HEK293 (cell line): Measurements from ENCODE around the gene ARAP1.

Source experiments
- EGR2 ChIP-seq: fragments of 450-650 bp; formaldehyde crosslinking; IDR thresholded peaks from 2 replicates; pipeline ENCODE4 v1.5.1; 2016; ENCODE audit warnings: low read depth, missing biosample characterization, missing genetic modification characterization
- GLI2 ChIP-seq: fragments of 450-650 bp; formaldehyde crosslinking; IDR thresholded peaks from 2 replicates; pipeline ENCODE4; 2017; ENCODE audit warnings: missing biosample characterization, missing genetic modification characterization, low read depth, borderline replicate concordance
- GLIS2 ChIP-seq: fragments of 450-650 bp; formaldehyde crosslinking; IDR thresholded peaks from 2 replicates; pipeline ENCODE4 v1.5.1; 2016; ENCODE audit warnings: missing biosample characterization, missing genetic modification characterization
- HOXD13 ChIP-seq: sonication (generic); formaldehyde crosslinking; IDR thresholded peaks from 2 replicates; pipeline ENCODE4 v1.8.0; 2022; ENCODE audit warnings: missing genetic modification reagents, borderline replicate concordance
- KLF1 ChIP-seq: fragments of 450-650 bp; formaldehyde crosslinking; IDR thresholded peaks from 2 replicates; pipeline ENCODE4 v1.5.1; 2016; ENCODE audit warnings: missing biosample characterization, missing genetic modification characterization
- KLF7 ChIP-seq: fragments of 450-650 bp; formaldehyde crosslinking; IDR thresholded peaks from 2 replicates; pipeline ENCODE4 v1.5.1; 2016; ENCODE audit warnings: missing biosample characterization, missing genetic modification characterization, borderline replicate concordance
- KLF8 ChIP-seq: fragments of 450-650 bp; formaldehyde crosslinking; IDR thresholded peaks from 2 replicates; pipeline ENCODE4 v1.5.1; 2016; ENCODE audit warnings: missing biosample characterization, missing genetic modification characterization
- SALL2 ChIP-seq: fragments of 450-650 bp; formaldehyde crosslinking; IDR thresholded peaks from 2 replicates; pipeline ENCODE4 v1.5.0; 2017; ENCODE audit warnings: missing biosample characterization, mild to moderate bottlenecking, missing genetic modification characterization, borderline replicate concordance
- ZBTB17 ChIP-seq: fragments of 450-650 bp; formaldehyde crosslinking; IDR thresholded peaks from 2 replicates; pipeline ENCODE4 v1.5.1; 2016; ENCODE audit warnings: missing biosample characterization, missing genetic modification characterization
- ZBTB48 ChIP-seq: fragments of 450-650 bp; formaldehyde crosslinking; IDR thresholded peaks from 2 replicates; pipeline ENCODE4 v1.5.1; 2016; ENCODE audit warnings: missing biosample characterization, missing genetic modification characterization
- ZFHX2 ChIP-seq: fragments of 450-650 bp; formaldehyde crosslinking; conservative IDR thresholded peaks from 2 replicates; pipeline ENCODE4 v1.5.1; 2016; ENCODE audit warnings: missing biosample characterization, missing genetic modification characterization
- ZIC2 ChIP-seq: fragments of 450-650 bp; formaldehyde crosslinking; IDR thresholded peaks from 2 replicates; pipeline ENCODE4 v1.5.1; 2016; ENCODE audit warnings: missing biosample characterization, missing genetic modification characterization
- ZNF133 ChIP-seq: fragments of 450-650 bp; formaldehyde crosslinking; IDR thresholded peaks from 2 replicates; pipeline ENCODE4 v1.5.1; 2016; ENCODE audit warnings: missing biosample characterization, missing genetic modification characterization
- ZNF214 ChIP-seq: fragments of 450-650 bp; formaldehyde crosslinking; IDR thresholded peaks from 2 replicates; pipeline ENCODE4 v1.5.1; 2017; ENCODE audit warnings: missing biosample characterization, mild to moderate bottlenecking, missing genetic modification characterization, borderline replicate concordance
- ZNF221 ChIP-seq: fragments of 450-650 bp; formaldehyde crosslinking; IDR thresholded peaks from 2 replicates; pipeline ENCODE4 v1.5.1; 2017; ENCODE audit warnings: missing biosample characterization, missing genetic modification characterization, borderline replicate concordance
- ZNF335 ChIP-seq: fragments of 450-650 bp; formaldehyde crosslinking; conservative IDR thresholded peaks from 2 replicates; pipeline ENCODE4 v1.5.1; 2016; ENCODE audit warnings: missing biosample characterization, missing genetic modification characterization
- ZNF426 ChIP-seq: fragments of 450-650 bp; formaldehyde crosslinking; IDR thresholded peaks from 2 replicates; pipeline ENCODE4 v1.5.1; 2017; ENCODE audit warnings: missing biosample characterization, missing genetic modification characterization, mild to moderate bottlenecking, inconsistent platforms, moderate library complexity
- ZNF521 ChIP-seq: fragments of 450-650 bp; formaldehyde crosslinking; IDR thresholded peaks from 2 replicates; pipeline ENCODE4 v1.5.1; 2017; ENCODE audit warnings: missing biosample characterization, mild to moderate bottlenecking, missing genetic modification characterization
- ZNF548 ChIP-seq: fragments of 450-650 bp; formaldehyde crosslinking; IDR thresholded peaks from 2 replicates; pipeline ENCODE4 v1.5.1; 2016; ENCODE audit warnings: missing biosample characterization, missing genetic modification characterization
- ZNF768 ChIP-seq: fragments of 450-650 bp; formaldehyde crosslinking; IDR thresholded peaks from 2 replicates; pipeline ENCODE4 v1.5.1; 2018; ENCODE audit warnings: missing biosample characterization, mild to moderate bottlenecking, missing genetic modification characterization
- TF ChIP-seq, protein P1 (sequence below): fragments of 450-650 bp; formaldehyde crosslinking; IDR thresholded peaks from 2 replicates; pipeline ENCODE4 v1.5.1; 2017; ENCODE audit warnings: missing biosample characterization, missing genetic modification characterization
- TF ChIP-seq, protein P2 (sequence below): fragments of 450-650 bp; formaldehyde crosslinking; IDR thresholded peaks from 2 replicates; pipeline ENCODE4 v1.5.1; 2016; ENCODE audit warnings: missing biosample characterization, missing genetic modification characterization
- TF ChIP-seq, protein P3 (sequence below): fragments of 450-650 bp; formaldehyde crosslinking; IDR thresholded peaks from 2 replicates; pipeline ENCODE4 v1.5.1; 2016; ENCODE audit warnings: missing biosample characterization, missing genetic modification characterization
- TF ChIP-seq, protein P4 (sequence below): fragments of 450-650 bp; formaldehyde crosslinking; optimal IDR thresholded peaks from 2 replicates; pipeline ENCODE3; 2016; ENCODE audit warnings: missing biosample characterization, mild to moderate bottlenecking, missing genetic modification characterization
- TF ChIP-seq, protein P5 (sequence below): fragments of 450-650 bp; formaldehyde crosslinking; IDR thresholded peaks from 2 replicates; pipeline ENCODE4 v1.5.1; 2017; ENCODE audit warnings: missing biosample characterization, missing genetic modification characterization
- TF ChIP-seq, protein P6 (sequence below): fragments of 450-650 bp; formaldehyde crosslinking; IDR thresholded peaks from 2 replicates; pipeline ENCODE4 v1.5.1; 2016; ENCODE audit warnings: missing biosample characterization, missing genetic modification characterization, low read depth

ARAP1 gene

DNA sequence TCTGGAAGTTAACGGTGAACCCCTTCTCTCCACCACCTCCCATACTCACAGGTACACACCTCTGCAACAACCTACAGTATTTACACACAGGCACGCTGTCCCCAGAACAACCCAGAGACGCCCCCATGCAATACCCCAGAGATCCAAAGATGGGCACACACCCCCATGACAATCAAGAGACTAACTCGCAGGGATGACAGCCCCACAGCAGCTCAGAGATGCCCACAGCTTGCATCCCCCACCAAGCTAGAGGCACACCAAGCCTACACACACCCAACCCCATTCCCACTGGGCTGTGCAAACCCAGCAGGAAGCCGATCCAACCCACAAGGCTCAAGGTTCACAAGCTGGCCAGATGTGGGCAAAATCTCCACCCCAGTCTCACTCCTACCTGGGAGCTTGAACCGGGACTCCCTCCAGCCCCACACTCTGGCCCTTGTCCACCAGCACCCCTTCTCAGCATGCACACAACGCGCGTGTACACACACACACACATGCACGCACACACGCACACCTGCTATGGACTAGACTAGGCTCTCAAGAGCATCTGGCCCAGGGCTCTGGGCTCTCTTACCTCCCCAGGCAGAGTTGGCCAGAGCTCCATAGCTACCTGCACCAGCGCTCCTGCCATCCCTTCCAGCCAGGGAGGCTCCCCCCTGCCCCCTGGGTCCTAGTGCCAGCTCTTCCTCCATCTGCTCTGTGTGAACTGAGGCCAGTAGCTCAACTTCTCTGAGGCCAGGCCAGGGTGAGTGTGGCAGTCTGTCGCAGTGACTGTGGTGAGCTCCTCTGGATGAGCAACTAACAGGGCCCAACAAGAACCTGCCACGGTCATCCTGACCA is 30.1 kb upstream of the ARAP1 start (continued):
- TF ChIP-seq, protein P1, sequence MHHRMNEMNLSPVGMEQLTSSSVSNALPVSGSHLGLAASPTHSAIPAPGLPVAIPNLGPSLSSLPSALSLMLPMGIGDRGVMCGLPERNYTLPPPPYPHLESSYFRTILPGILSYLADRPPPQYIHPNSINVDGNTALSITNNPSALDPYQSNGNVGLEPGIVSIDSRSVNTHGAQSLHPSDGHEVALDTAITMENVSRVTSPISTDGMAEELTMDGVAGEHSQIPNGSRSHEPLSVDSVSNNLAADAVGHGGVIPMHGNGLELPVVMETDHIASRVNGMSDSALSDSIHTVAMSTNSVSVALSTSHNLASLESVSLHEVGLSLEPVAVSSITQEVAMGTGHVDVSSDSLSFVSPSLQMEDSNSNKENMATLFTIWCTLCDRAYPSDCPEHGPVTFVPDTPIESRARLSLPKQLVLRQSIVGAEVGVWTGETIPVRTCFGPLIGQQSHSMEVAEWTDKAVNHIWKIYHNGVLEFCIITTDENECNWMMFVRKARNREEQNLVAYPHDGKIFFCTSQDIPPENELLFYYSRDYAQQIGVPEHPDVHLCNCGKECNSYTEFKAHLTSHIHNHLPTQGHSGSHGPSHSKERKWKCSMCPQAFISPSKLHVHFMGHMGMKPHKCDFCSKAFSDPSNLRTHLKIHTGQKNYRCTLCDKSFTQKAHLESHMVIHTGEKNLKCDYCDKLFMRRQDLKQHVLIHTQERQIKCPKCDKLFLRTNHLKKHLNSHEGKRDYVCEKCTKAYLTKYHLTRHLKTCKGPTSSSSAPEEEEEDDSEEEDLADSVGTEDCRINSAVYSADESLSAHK, result no peak
- TF ChIP-seq, protein P2, sequence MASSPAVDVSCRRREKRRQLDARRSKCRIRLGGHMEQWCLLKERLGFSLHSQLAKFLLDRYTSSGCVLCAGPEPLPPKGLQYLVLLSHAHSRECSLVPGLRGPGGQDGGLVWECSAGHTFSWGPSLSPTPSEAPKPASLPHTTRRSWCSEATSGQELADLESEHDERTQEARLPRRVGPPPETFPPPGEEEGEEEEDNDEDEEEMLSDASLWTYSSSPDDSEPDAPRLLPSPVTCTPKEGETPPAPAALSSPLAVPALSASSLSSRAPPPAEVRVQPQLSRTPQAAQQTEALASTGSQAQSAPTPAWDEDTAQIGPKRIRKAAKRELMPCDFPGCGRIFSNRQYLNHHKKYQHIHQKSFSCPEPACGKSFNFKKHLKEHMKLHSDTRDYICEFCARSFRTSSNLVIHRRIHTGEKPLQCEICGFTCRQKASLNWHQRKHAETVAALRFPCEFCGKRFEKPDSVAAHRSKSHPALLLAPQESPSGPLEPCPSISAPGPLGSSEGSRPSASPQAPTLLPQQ (tag by site-specific recombination), result no peak
- TF ChIP-seq ZNF214 (tag by site-specific recombination) (no peak), GLIS2 (tag by site-specific recombination) (0 out of 2 replicates have a peak, but pooled peaks have one; percentile 51), KLF7 (tag by site-specific recombination) (no peak), ZNF768 (tag by site-specific recombination) (peak; percentile 61; the same call in 1 of the 2 replicates), EGR2 (tag by site-specific recombination) (peak; percentile 90), ZNF133 (tag by site-specific recombination) (no peak), ZIC2 (tag by site-specific recombination) (peak; percentile 36; the same call in 1 of the 2 replicates), ZNF521 (tag by site-specific recombination) (no peak), KLF8 (tag by site-specific recombination) (0 out of 2 replicates have a peak, but pooled peaks have one; percentile 28), HOXD13 (CRISPR knock-in tag) (no peak), GLI2 (no peak), ZBTB48 (tag by site-specific recombination) (peak; percentile 8; the same call in 1 of the 2 replicates), ZNF335 (tag by site-specific recombination) (peak; percentile 42; the same call in 1 of the 2 replicates), ZBTB17 (tag by site-specific recombination) (peak; percentile 59), KLF1 (tag by site-specific recombination) (peak; percentile 23; the same call in 1 of the 2 replicates), ZNF548 (no peak), SALL2 (no peak), ZFHX2 (tag by site-specific recombination) (peak; percentile 79), ZNF221 (no peak), ZNF426 (tag by site-specific recombination) (no peak)
- TF ChIP-seq, protein P3, sequence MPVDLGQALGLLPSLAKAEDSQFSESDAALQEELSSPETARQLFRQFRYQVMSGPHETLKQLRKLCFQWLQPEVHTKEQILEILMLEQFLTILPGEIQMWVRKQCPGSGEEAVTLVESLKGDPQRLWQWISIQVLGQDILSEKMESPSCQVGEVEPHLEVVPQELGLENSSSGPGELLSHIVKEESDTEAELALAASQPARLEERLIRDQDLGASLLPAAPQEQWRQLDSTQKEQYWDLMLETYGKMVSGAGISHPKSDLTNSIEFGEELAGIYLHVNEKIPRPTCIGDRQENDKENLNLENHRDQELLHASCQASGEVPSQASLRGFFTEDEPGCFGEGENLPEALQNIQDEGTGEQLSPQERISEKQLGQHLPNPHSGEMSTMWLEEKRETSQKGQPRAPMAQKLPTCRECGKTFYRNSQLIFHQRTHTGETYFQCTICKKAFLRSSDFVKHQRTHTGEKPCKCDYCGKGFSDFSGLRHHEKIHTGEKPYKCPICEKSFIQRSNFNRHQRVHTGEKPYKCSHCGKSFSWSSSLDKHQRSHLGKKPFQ (tag by site-specific recombination), result peak; percentile 72
- TF ChIP-seq, protein P4, sequence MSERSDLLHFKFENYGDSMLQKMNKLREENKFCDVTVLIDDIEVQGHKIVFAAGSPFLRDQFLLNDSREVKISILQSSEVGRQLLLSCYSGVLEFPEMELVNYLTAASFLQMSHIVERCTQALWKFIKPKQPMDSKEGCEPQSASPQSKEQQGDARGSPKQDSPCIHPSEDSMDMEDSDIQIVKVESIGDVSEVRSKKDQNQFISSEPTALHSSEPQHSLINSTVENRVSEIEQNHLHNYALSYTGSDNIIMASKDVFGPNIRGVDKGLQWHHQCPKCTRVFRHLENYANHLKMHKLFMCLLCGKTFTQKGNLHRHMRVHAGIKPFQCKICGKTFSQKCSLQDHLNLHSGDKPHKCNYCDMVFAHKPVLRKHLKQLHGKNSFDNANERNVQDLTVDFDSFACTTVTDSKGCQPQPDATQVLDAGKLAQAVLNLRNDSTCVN (tag by site-specific recombination), result peak; percentile 23
- TF ChIP-seq, protein P5, sequence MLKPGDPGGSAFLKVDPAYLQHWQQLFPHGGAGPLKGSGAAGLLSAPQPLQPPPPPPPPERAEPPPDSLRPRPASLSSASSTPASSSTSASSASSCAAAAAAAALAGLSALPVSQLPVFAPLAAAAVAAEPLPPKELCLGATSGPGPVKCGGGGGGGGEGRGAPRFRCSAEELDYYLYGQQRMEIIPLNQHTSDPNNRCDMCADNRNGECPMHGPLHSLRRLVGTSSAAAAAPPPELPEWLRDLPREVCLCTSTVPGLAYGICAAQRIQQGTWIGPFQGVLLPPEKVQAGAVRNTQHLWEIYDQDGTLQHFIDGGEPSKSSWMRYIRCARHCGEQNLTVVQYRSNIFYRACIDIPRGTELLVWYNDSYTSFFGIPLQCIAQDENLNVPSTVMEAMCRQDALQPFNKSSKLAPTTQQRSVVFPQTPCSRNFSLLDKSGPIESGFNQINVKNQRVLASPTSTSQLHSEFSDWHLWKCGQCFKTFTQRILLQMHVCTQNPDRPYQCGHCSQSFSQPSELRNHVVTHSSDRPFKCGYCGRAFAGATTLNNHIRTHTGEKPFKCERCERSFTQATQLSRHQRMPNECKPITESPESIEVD, result no peak
- TF ChIP-seq, protein P6, sequence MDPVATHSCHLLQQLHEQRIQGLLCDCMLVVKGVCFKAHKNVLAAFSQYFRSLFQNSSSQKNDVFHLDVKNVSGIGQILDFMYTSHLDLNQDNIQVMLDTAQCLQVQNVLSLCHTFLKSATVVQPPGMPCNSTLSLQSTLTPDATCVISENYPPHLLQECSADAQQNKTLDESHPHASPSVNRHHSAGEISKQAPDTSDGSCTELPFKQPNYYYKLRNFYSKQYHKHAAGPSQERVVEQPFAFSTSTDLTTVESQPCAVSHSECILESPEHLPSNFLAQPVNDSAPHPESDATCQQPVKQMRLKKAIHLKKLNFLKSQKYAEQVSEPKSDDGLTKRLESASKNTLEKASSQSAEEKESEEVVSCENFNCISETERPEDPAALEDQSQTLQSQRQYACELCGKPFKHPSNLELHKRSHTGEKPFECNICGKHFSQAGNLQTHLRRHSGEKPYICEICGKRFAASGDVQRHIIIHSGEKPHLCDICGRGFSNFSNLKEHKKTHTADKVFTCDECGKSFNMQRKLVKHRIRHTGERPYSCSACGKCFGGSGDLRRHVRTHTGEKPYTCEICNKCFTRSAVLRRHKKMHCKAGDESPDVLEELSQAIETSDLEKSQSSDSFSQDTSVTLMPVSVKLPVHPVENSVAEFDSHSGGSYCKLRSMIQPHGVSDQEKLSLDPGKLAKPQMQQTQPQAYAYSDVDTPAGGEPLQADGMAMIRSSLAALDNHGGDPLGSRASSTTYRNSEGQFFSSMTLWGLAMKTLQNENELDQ (tag by site-specific recombination), result no peak
